HCT116 (cell line): ENCODE measurements around the gene CADPS2. TPM values are rescaled to one million over a fixed set of nuclear protein-coding genes. Genes with fewer than 3 reads are reported as not detected.

Source experiments
- ATAC-seq: fragments of 200-7000 bp; cut with Tn5 transposase; 2 replicates; pipeline ENCODE4 v1.9.1; 2020; ENCODE audit warnings: mild to moderate bottlenecking, moderate library complexity
- BruUV-seq: library from RNA; stranded (reverse); fragments of 400-500 nt; replicated peaks from 2 replicates; lab custom pipeline; 2021; lab: Mats Ljungman, UMichigan
- CTCF ChIA-PET: fragments of 300-600 bp; sonication (Branson Sonifier 250); formaldehyde crosslinking; loops from one replicate; lab custom pipeline; 2021; ENCODE audit warnings: antibody characterized with exemption; lab: Charles Lee
- POLR2A ChIA-PET: fragments of 300-600, 350-600 bp; sonication (Branson Sonifier 250); formaldehyde crosslinking; loops from one replicate; lab custom pipeline; 2021; ENCODE audit warnings: antibody characterized with exemption; lab: Charles Lee
- RAD21 ChIA-PET, 2 experiments: fragments of 300-600 bp; sonication (Branson Sonifier 250); formaldehyde crosslinking; loops; one replicate each; lab custom pipeline; 2023; ENCODE audit warnings: low total read pairs in 2 of 2; ENCODE audit not compliant: uncharacterized antibody in 2 of 2, unreplicated experiment in 2 of 2, low non-redundant PET in 1 of 2; lab: Charles Lee
- DNase-seq: peaks from one replicate; pipeline ENCODE4 v3.0.0-alpha.2; 2010; ENCODE audit warnings: low read depth, low spot score
- H2AFZ ChIP-seq: fragments of 200-600 bp; shearing (Covaris generic), sonication (generic); 2 replicates; pipeline ENCODE4 v1.6.1; 2017; ENCODE audit warnings: low read depth, mixed run types, mixed read lengths, antibody characterized with exemption, low read length; ENCODE audit not compliant: poor library complexity, severe bottlenecking
- H3K27ac ChIP-seq: 2 replicates; pipeline ENCODE4 v1.5.1; 2012; ENCODE audit warnings: low read depth, low read length
- H3K27me3 ChIP-seq: fragments of 200-600 bp; sonication (generic); 2 replicates; pipeline ENCODE4 v1.6.1; 2016; ENCODE audit warnings: mixed run types, low read length, mixed read lengths; ENCODE audit not compliant: insufficient read depth
- H3K36me3 ChIP-seq, 2 experiments: fragments of 200-500 bp in 1 of 2; fragments of 200-600 bp in 1 of 2; sonication (Bioruptor generic) in 1 of 2; sonication (generic) in 1 of 2; 2 replicates each; pipeline versions ENCODE4 v1.5.1 to v1.6.1; 2014 to 2016; ENCODE audit warnings: low read length in 2 of 2, inconsistent platforms in 1 of 2, mixed read lengths in 1 of 2, mixed run types in 1 of 2; ENCODE audit not compliant: insufficient read depth in 2 of 2, control insufficient read depth in 1 of 2
- H3K4me1 ChIP-seq, 2 experiments: fragments of 200-600 bp in 1 of 2; sonication (generic) in 1 of 2; 2 replicates each; pipeline versions ENCODE4 v1.5.1 to v1.6.1; 2012 to 2017; ENCODE audit warnings: low read length in 2 of 2, inconsistent platforms in 1 of 2, mild to moderate bottlenecking in 1 of 2, mixed read lengths in 1 of 2, mixed run types in 1 of 2, moderate library complexity in 1 of 2; ENCODE audit not compliant: insufficient read depth in 2 of 2, control insufficient read depth in 1 of 2
- H3K4me2 ChIP-seq: fragments of 200-600 bp; sonication (generic); 2 replicates; pipeline ENCODE4 v1.6.1; 2017; ENCODE audit warnings: mixed run types, low read length, mixed read lengths
- H3K4me3 ChIP-seq, 2 experiments: fragments of 200-600 bp in 1 of 2; sonication (generic) in 1 of 2; replicated peaks in 1 of 2; 2 replicates each; pipeline ENCODE4 v1.5.1; 2011 to 2016; ENCODE audit warnings: low read length in 2 of 2, control low read depth in 1 of 2, low read depth in 1 of 2, mild to moderate bottlenecking in 1 of 2, mixed read lengths in 1 of 2, mixed run types in 1 of 2
- H3K79me2 ChIP-seq: fragments of 200-600 bp; sonication (generic); 2 replicates; pipeline ENCODE4 v1.6.1; 2017; ENCODE audit warnings: mild to moderate bottlenecking, mixed run types, low read length, moderate library complexity, mixed read lengths; ENCODE audit not compliant: insufficient read depth
- H3K9ac ChIP-seq: fragments of 200-600 bp; sonication (generic); 2 replicates; pipeline ENCODE4 v1.6.1; 2016; ENCODE audit warnings: low read length, mixed read lengths
- H3K9me2 ChIP-seq: fragments of 200-600 bp; sonication (generic), shearing (Covaris generic); 2 replicates; pipeline ENCODE4 v1.6.1; 2017; ENCODE audit warnings: mixed run types, mild to moderate bottlenecking, moderate library complexity; ENCODE audit not compliant: insufficient read depth
- H3K9me3 ChIP-seq, 2 experiments: fragments of 200-500 bp in 1 of 2; fragments of 200-600 bp in 1 of 2; sonication (Bioruptor generic) in 1 of 2; sonication (generic) in 1 of 2; 2 replicates each; pipeline ENCODE4 v1.6.1; 2014 to 2017; ENCODE audit warnings: low read length in 2 of 2, mixed read lengths in 2 of 2, inconsistent platforms in 1 of 2, low read depth in 1 of 2, mild to moderate bottlenecking in 1 of 2, mixed run types in 1 of 2, moderate library complexity in 1 of 2; ENCODE audit not compliant: control insufficient read depth in 1 of 2, insufficient read depth in 1 of 2
- H4K20me1 ChIP-seq: fragments of 200-600 bp; sonication (generic), shearing (Covaris generic); 2 replicates; pipeline ENCODE4 v1.6.1; 2017; ENCODE audit warnings: mixed run types, mild to moderate bottlenecking, moderate library complexity; ENCODE audit not compliant: insufficient read depth
- EGR1 ChIP-seq: IDR thresholded peaks from 2 replicates; pipeline ENCODE4 v1.6.1; 2012; ENCODE audit warnings: low read depth
- ELF1 ChIP-seq: IDR thresholded peaks from 2 replicates; pipeline ENCODE4 v1.6.1; 2012; ENCODE audit warnings: low read depth, borderline replicate concordance
- EZH2 ChIP-seq: fragments of 200-600 bp; sonication (generic); IDR thresholded peaks from 2 replicates; pipeline ENCODE4 v1.6.1; 2017; ENCODE audit warnings: antibody characterized with exemption, mixed run types
- RAD21 ChIP-seq: IDR thresholded peaks from 2 replicates; pipeline ENCODE4 v1.6.1; 2012; ENCODE audit warnings: low read depth, mild to moderate bottlenecking
- SP1 ChIP-seq: IDR thresholded peaks from 2 replicates; pipeline ENCODE4 v1.6.1; 2012; ENCODE audit warnings: low read depth
- SRF ChIP-seq: IDR thresholded peaks from 2 replicates; pipeline ENCODE4 v1.6.1; 2012; ENCODE audit warnings: low read depth
- TCF7L2 ChIP-seq: IDR thresholded peaks from 2 replicates; pipeline ENCODE4 v1.7.0; 2011; ENCODE audit warnings: borderline replicate concordance, inconsistent platforms; ENCODE audit not compliant: insufficient read depth, insufficient read length; ENCODE audit errors: extremely low read depth
- ZFX ChIP-seq: fragments of 450-650 bp; IDR thresholded peaks from 2 replicates; pipeline ENCODE4 v1.6.1; 2017
- intact Hi-C: fragments of 100-400 bp; cut with micrococcal nuclease; formaldehyde crosslinking; loops from 2 replicates; pipeline ENCODE4 v1.10.0; 2022
- total RNA-seq: library from RNA; stranded (reverse); gene quantifications from one replicate; pipeline ENCODE4 v1.2.1, GENCODE V29; 2021; ENCODE audit not compliant: unreplicated experiment
- TF ChIP-seq, protein P1 (sequence below): IDR thresholded peaks from 2 replicates; pipeline ENCODE4 v1.6.1; 2012; ENCODE audit warnings: low read depth
- TF ChIP-seq, protein P2 (sequence below): IDR thresholded peaks from 2 replicates; pipeline ENCODE4 v1.6.1; 2012
- TF ChIP-seq, protein P3 (sequence below): IDR thresholded peaks from 2 replicates; pipeline ENCODE4 v1.6.1; 2012

Gene CADPS2
- total RNA-seq, 1 experiment from 2014 or later: 7.5 TPM

DNA sequence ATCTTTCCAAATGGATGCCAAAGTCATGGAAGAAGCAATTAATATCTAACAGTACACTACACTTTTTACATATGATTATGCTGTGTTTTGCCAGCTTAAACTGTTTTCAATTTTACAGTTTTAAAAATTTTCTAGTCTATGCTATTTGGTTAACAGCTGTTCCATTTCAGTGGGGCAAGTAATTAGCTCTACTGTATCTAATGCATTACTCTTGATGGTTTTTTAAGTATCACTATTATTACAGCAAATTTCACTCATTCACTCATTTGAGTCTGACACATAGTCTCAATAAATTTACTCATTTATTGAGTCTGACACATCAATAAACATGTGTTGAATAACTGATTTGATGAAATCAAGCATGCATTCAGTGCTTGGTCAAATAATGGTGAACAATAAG, 343.1 kb downstream of the CADPS2 start:
- ATAC-seq (no peak), DNase-seq (no peak)
- CTCF ChIA-PET: interaction anchor here (2.8 kb wide), 1 partner anchor 10 kb away, joined by 8 read pairs; no protein-coding TSS in a partner anchor
- Histone ChIP-seq H3K36me3 (no peaks in the 10 kb centered on the region), H3K27ac (no peak overlapping the region), H3K79me2 (no peaks in the 10 kb centered on the region), H3K4me2 (no peak overlapping the region), H3K4me3 (no peak overlapping the region), H3K9ac (no peak overlapping the region), H3K9me3 (no peaks in the 10 kb centered on the region), H3K27me3 (no peaks in the 10 kb centered on the region), H2AFZ (no peak overlapping the region), H3K4me1 (no peaks in the 10 kb centered on the region), H4K20me1 (no peaks in the 10 kb centered on the region)
- BruUV-seq: no TSS peak
- RAD21 ChIA-PET: interaction anchor here in 1 of 2 experiments (0.6 kb wide), 1 partner anchor 17 kb away, joined by 3 read pairs; no protein-coding TSS in a partner anchor
- intact Hi-C loops: no loop called here
- POLR2A ChIA-PET: no interaction called here
- TF ChIP-seq EZH2 (no peak), EGR1 (no peak), TCF7L2 (no peak), RAD21 (no peak), SRF (no peak), SP1 (no peak), ZFX (no peak), ELF1 (no peak)
- TF ChIP-seq, protein P1, sequence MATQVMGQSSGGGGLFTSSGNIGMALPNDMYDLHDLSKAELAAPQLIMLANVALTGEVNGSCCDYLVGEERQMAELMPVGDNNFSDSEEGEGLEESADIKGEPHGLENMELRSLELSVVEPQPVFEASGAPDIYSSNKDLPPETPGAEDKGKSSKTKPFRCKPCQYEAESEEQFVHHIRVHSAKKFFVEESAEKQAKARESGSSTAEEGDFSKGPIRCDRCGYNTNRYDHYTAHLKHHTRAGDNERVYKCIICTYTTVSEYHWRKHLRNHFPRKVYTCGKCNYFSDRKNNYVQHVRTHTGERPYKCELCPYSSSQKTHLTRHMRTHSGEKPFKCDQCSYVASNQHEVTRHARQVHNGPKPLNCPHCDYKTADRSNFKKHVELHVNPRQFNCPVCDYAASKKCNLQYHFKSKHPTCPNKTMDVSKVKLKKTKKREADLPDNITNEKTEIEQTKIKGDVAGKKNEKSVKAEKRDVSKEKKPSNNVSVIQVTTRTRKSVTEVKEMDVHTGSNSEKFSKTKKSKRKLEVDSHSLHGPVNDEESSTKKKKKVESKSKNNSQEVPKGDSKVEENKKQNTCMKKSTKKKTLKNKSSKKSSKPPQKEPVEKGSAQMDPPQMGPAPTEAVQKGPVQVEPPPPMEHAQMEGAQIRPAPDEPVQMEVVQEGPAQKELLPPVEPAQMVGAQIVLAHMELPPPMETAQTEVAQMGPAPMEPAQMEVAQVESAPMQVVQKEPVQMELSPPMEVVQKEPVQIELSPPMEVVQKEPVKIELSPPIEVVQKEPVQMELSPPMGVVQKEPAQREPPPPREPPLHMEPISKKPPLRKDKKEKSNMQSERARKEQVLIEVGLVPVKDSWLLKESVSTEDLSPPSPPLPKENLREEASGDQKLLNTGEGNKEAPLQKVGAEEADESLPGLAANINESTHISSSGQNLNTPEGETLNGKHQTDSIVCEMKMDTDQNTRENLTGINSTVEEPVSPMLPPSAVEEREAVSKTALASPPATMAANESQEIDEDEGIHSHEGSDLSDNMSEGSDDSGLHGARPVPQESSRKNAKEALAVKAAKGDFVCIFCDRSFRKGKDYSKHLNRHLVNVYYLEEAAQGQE: no peak
- TF ChIP-seq, protein P2, sequence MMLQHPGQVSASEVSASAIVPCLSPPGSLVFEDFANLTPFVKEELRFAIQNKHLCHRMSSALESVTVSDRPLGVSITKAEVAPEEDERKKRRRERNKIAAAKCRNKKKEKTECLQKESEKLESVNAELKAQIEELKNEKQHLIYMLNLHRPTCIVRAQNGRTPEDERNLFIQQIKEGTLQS: no peak
- TF ChIP-seq, protein P3, sequence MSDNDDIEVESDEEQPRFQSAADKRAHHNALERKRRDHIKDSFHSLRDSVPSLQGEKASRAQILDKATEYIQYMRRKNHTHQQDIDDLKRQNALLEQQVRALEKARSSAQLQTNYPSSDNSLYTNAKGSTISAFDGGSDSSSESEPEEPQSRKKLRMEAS: no peak
- TF ChIP-seq, all 23 proteins: peak for 0
- no peaks in the 10 kb centered on the region for H3K9me2 ChIP-seq
